Neutrophil (primary cell): Measurements from ENCODE around the gene EDC4.
A peak's percentile ranks its signal among the peaks of the same experiment; 100 is the strongest.

ENCODE experiments used
- H3K27ac ChIP-seq: fragments of 200-600 bp; sonication (generic); 2 replicates; pipeline ENCODE4 v1.5.1; 2016; ENCODE audit warnings: mild to moderate bottlenecking, moderate library complexity
- H3K27me3 ChIP-seq: fragments of 200-600 bp; sonication (generic); 2 replicates; pipeline ENCODE4 v1.6.0; 2016; ENCODE audit warnings: mild to moderate bottlenecking
- H3K36me3 ChIP-seq: fragments of 200-600 bp; sonication (generic); 2 replicates; pipeline ENCODE4 v1.5.1; 2017
- H3K4me1 ChIP-seq, 2 experiments: fragments of 200-600 bp in 1 of 2; sonication (generic) in 1 of 2; 1 replicate in 1 of 2; 2 replicates in 1 of 2; pipeline versions ENCODE4 v1.5.1 to v1.6.1; 2013 to 2016; ENCODE audit warnings: low read depth in 1 of 2, low read length in 1 of 2, mild to moderate bottlenecking in 1 of 2, moderate library complexity in 1 of 2; ENCODE audit not compliant: control insufficient read depth in 1 of 2, insufficient read depth in 1 of 2
- H3K4me3 ChIP-seq, 2 experiments: fragments of 200-600 bp in 1 of 2; sonication (generic) in 1 of 2; 1 replicate in 1 of 2; 2 replicates in 1 of 2; pipeline ENCODE4 v1.5.1; 2013 to 2016; ENCODE audit warnings: low read depth in 1 of 2, low read length in 1 of 2, mild to moderate bottlenecking in 1 of 2, moderate library complexity in 1 of 2
- H3K9me3 ChIP-seq: fragments of 200-600 bp; sonication (generic); 2 replicates; pipeline ENCODE4 v1.5.1; 2016
- TF ChIP-seq, protein P1 (sequence below): fragments of 200-600 bp; sonication (generic); IDR thresholded peaks from 2 replicates; pipeline ENCODE4 v1.5.1; 2016; ENCODE audit warnings: antibody characterized with exemption

EDC4 gene

DNA sequence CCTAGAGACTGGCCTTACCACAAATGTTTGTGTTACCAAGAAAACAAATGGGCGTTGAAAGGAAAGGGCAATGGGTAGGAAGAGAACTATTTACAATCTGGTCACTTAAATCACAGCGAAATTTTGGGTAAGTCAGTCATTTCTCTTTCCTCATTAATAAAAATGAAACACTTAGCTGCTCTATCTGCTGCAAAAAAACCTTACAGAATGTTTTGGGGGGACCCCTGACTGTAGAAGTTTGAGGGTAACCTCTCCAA lies 26.9 kb upstream of the EDC4 start:
- Histone ChIP-seq H3K4me1 (peaks cover 41 to 59% of the 10 kb centered on the region in 2 experiments), H3K27me3 (no peaks in the 10 kb centered on the region), H3K4me3 (peak overlapping the region; percentile 95 to 97), H3K9me3 (no peaks in the 10 kb centered on the region), H3K36me3 (no peaks in the 10 kb centered on the region), H3K27ac (peak overlapping the region; percentile 85)
- TF ChIP-seq, protein P1, sequence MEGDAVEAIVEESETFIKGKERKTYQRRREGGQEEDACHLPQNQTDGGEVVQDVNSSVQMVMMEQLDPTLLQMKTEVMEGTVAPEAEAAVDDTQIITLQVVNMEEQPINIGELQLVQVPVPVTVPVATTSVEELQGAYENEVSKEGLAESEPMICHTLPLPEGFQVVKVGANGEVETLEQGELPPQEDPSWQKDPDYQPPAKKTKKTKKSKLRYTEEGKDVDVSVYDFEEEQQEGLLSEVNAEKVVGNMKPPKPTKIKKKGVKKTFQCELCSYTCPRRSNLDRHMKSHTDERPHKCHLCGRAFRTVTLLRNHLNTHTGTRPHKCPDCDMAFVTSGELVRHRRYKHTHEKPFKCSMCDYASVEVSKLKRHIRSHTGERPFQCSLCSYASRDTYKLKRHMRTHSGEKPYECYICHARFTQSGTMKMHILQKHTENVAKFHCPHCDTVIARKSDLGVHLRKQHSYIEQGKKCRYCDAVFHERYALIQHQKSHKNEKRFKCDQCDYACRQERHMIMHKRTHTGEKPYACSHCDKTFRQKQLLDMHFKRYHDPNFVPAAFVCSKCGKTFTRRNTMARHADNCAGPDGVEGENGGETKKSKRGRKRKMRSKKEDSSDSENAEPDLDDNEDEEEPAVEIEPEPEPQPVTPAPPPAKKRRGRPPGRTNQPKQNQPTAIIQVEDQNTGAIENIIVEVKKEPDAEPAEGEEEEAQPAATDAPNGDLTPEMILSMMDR = no peak

DNA sequence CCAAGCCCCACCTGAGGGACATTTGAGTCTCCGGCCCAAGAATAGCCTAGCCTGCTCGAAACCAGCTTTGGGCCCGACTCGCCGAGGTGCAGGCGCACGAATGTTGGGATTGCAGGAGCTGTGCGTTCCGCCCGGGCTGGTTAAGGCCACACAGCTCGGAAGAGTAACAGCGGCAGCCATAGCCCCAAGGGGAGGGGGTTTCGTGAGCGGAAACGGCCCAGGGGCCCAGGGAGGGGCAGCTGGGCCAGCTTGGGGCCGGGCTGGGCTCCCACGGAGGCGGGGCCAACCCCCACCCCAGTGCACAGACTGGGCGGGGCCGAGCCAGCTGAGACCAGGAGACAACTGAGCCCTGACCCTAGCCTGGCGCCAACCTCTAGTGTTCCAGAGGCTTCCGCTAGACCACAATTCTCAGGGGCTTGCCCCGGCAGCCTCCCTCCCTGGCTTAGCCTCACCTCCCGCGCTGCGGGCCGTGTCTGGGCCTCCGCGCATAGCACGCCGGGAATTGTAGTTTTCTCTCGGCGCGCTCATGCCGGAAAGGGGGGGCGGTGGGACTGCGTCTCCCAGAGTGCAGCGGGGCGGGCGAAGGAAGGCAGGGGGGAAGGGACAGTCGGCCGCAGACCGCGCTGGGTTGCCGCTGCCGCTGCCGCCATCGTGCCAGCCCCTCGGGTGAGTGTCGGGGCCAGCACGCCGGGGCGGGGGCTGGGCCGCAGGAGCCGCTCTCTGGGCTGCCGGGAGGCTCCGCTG lies 26.4 kb upstream of the EDC4 start, which contains the start of gene NUTF2:
Gene NUTF2 (plus strand): TSS at position 614 of the 744 bp plus-strand sequence. CDS start 18,198 bp downstream, outside the sequence.
- Histone ChIP-seq H3K27me3 (no peaks in the 10 kb centered on the region), H3K36me3 (no peaks in the 10 kb centered on the region), H3K4me3 (peak within 1 kb of the TSS; percentile 95 to 97), H3K4me1 (peaks cover 39 to 55% of the 10 kb centered on the region in 2 experiments), H3K27ac (peak within 1 kb of the TSS; percentile 85), H3K9me3 (no peaks in the 10 kb centered on the region)
- TF ChIP-seq, protein P1 = no peak

DNA sequence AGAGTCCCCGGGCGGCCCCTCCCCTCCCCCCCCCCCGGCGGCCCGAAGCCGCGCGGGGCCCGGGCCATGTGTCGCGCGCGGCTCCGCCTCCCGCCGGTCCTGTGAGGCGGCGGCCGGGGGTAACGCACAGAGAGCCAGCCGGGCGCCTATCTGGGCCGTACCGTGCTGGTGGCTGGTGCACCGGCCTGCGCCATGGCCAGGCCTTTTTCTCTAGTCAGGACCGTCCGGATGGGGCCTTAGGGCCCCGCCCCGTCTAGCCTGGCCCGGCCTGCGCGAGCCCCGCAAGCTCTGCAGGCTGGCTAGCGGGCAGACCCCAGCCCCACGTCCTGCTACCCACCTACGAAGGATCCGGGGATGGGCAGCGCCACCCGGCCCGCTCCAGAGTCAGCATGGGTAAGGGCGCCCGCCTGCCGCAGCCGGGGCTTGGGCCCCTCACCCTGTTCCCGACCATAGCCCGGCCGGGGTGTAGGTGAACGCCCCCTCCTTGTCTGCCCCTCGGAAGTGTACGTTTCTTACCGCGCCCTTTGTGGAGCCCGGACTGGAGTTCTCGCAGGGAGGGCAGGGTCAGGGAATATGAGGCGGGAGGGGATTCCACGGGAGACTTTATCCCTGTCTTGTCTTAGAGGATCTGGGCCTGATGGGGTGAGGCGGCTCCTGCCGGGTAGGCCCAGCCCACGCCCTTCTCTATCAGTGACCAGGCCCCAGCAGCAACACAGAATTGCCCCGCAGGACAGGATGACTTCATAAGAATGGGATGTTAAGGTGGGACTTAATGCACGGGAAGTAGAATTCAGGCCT lies 25.6 kb upstream of the EDC4 start, which contains the start of gene CENPT:
Gene CENPT (minus strand): TSS at position 630 of the 798 bp plus-strand sequence. CDS start 13,834 bp downstream, outside the sequence.
- peak within 1 kb of the TSS; percentile 95 to 97 for H3K4me3 ChIP-seq
- TF ChIP-seq, protein P1 = no peak
- H3K36me3 ChIP-seq = no peaks in the 10 kb centered on the region
- no peaks in the 10 kb centered on the region for H3K27me3 ChIP-seq
- no peaks in the 10 kb centered on the region for H3K9me3 ChIP-seq
- H3K4me1 ChIP-seq = peaks cover 36 to 52% of the 10 kb centered on the region in 2 experiments
- peak within 1 kb of the TSS; percentile 85 for H3K27ac ChIP-seq

DNA sequence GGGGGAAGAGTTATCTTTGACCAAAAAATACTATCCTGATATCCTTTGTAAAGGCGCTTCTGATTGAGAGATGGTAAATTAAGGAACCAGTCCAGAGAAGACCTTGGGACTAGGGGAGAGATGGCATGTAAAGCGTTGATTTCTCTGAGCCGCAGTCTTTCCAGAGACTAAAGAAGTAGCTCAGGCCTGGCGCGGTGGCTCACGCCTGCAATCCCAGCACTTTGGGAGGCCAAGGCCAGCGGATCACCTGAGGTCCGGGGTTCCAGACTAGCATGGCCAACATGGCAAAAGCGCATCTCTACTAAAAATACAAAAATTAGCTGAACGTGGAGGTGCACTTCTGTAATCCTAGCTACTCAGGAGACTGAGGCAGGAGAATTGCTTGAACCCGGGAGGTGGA lies 24.7 kb upstream of the EDC4 start:
- no peaks in the 10 kb centered on the region for H3K36me3 ChIP-seq
- no peaks in the 10 kb centered on the region for H3K27me3 ChIP-seq
- H3K4me1 ChIP-seq = peaks cover 30 to 44% of the 10 kb centered on the region in 2 experiments
- H3K4me3 ChIP-seq = no peak overlapping the region
- no peak overlapping the region for H3K27ac ChIP-seq
- TF ChIP-seq, protein P1 = no peak
- H3K9me3 ChIP-seq = no peaks in the 10 kb centered on the region

DNA sequence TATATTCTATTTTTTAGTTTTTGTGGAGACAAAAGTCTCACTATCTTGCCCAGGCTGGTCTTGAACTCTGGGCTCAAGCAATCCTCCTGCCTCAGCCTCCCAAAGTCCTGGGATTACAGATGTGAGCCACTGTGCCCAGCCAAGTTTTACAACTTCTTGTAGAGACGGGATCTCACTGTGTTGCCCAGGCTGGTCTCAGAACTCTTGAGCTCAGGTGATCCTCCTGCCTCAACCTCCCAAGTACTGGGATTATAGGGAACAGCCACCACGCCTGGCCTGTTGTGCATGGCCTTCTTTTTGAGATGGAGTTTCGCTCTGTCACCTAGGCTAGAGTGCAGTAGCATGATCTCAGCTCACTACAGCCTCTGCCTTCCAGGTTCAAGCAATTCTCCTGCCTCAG lies 19.2 kb upstream of the EDC4 start:
- no peaks in the 10 kb centered on the region for H3K36me3 ChIP-seq
- no peak overlapping the region for H3K27ac ChIP-seq
- no peak overlapping the region for H3K4me3 ChIP-seq
- H3K4me1 ChIP-seq = peaks cover 0 to 4% of the 10 kb centered on the region in 2 experiments
- TF ChIP-seq, protein P1 = no peak
- H3K27me3 ChIP-seq = no peaks in the 10 kb centered on the region
- H3K9me3 ChIP-seq = no peaks in the 10 kb centered on the region
